ENCODE data around the gene FAM53C. TPM values are rescaled to one million over a fixed set of nuclear protein-coding genes. Genes with fewer than 3 reads are reported as not detected.
A peak's percentile ranks its signal among the peaks of the same experiment; 100 is the strongest.
"Not testable (repeated sequence)": the region's sequence is repeated elsewhere in the genome, so short reads cannot be mapped to it uniquely, and the experiment has no call there.

The FAM53C gene
- 10 to 100 TPM; 31.7 to 48.4 TPM for total RNA-seq

DNA sequence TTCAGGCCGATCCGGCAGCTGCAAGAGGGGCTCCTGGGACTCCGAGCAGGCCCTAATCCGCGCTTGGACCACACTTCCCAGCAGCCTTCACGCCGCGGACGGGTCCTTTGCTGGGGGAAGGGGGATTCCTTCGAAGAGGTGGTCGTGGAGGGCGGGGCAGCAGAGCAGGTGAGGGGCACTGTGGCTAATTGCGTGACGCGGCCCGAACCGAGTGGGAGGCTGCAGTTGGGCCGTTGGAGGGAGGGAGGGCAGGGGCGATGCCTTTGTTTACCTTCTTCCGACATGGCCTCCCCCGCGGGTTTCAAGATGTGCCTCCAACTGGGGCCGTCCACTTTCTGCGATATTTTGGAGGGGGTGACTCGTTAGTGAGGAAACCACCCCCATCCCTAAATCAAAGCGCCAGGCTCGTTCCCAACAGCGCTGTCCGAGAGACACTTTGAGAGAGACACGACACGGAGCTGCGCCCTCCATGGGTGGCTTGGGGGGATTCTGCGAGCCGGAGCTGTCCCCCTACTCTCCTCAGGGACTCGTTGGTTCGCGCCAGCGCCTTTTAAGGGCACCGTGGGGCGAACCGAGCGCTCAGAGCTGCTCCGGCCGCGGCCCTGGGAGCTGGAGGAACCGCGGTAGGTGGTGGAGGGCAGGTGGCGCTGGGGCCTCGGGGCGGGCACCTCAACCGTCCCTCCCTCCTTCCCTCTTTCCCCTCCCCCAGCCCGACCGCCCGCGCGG lies at the start of gene FAM53C:
FAM53C (plus strand) TSS at position 582 of the 726 bp plus-strand sequence. CDS start 3,070 bp downstream, outside the sequence.
- H3K27ac Mint-ChIP-seq = peak within 1 kb of the TSS; percentile 97 to 99
- H3K9me3 Mint-ChIP-seq = no peaks in the 10 kb centered on the region
- DNase-seq (ENCODE audit: low spot score in 2 of 2) (peak; percentile 96 to 98), ATAC-seq (peak; percentile 88 to 89)
- peaks cover 7 to 9% of the 10 kb centered on the region in 2 donors for H3K36me3 Mint-ChIP-seq

DNA sequence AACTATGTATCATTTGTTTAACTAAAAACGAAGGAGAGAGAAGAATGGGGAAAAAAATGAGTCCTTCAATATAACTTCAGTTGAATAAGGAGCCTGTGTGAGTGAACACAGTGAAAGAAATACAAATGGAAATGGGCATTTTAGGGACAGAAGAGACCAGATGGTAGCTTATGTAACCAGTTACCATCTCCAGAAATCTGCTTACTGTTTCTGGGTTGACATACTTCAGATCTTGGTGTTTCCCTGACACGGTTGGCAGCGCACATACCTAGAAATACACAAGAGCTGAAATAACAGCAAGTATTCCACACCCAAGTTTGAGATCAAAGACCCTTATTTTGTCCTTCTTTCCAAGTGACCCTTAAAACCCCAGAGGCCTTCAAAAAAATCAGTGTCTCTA lies 48.8 kb upstream of the FAM53C start:
- no peak for ATAC-seq
- DNase-seq (ENCODE audit: low spot score in 2 of 2) = no peak
- Mint-ChIP-seq H3K27ac (no peak overlapping the region), H3K36me3 (no peaks in the 10 kb centered on the region), H3K9me3 (no peaks in the 10 kb centered on the region)

GRCh38 chr5:138303372-138303771 lies 34.7 kb upstream of the FAM53C start:
- DNase-seq (ENCODE audit: low spot score in 2 of 2) (no peak), ATAC-seq (no peak)
- Mint-ChIP-seq H3K36me3 (peaks cover 0 to 7% of the 10 kb centered on the region in 2 donors), H3K27ac (no peak overlapping the region), H3K9me3 (no peaks in the 10 kb centered on the region)

DNA sequence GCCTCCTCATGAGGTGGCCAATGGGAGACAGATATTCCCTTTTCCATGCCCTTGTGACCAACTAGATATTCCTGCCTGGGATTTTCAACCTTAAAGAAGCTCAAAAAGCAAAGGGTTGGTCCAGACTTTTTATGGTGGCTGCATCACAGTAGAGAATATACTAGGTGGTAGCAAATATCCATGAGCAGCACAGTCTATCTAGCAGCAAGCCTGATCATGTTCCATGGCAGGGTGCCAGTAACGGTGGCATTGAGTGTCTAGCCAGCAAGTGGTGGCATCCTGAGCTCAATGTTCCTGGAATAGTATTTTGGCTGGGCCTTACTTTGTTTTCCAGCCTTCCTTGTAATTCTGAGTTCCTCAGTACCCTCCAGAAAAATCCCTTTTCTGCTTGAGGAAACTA lies 32.3 kb upstream of the FAM53C start:
- no peak for DNase-seq (ENCODE audit: low spot score in 2 of 2)
- Mint-ChIP-seq H3K27ac (no peak overlapping the region), H3K36me3 (no peaks in the 10 kb centered on the region), H3K9me3 (no peaks in the 10 kb centered on the region)
- no peak for ATAC-seq

DNA sequence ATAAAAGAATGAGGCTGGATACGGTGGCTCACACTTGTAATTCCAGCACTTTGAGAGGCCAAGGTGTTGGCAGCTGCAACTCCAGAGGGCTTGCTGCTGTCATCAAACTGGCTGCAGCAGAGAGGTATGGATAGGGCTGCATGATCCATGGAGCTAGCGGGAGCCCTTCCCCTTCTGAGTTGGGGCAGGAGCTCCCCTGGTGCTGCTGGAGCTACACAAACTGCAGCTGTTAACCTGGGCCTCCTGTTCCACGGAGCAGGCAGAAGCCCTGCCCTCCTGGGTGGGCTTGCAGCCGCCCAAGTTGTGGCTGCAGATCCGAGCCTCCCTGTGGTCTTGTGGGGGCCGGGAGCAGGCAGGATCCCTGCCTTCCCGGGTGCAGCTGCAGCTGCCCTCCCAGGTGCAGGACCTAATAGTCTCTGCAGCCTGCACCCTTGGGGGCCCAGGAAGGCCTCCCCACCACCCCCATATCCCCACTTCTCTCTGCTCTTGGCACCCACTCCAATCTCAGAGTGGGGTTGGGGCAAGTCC lies 22.3 kb upstream of the FAM53C start:
- Mint-ChIP-seq H3K36me3 (peaks cover 0 to 10% of the 10 kb centered on the region in 2 donors), H3K27ac (no peak overlapping the region), H3K9me3 (no peaks in the 10 kb centered on the region)
- ATAC-seq (no peak), DNase-seq (ENCODE audit: low spot score in 2 of 2) (no peak)

- no peak for ATAC-seq
- Mint-ChIP-seq H3K9me3 (no peaks in the 10 kb centered on the region), H3K36me3 (peaks cover 0 to 10% of the 10 kb centered on the region in 2 donors), H3K27ac (no peak overlapping the region)
- DNase-seq (ENCODE audit: low spot score in 2 of 2) = no peak
Observed at GRCh38 chr5:138316355-138316754, 21.7 kb upstream of the FAM53C start.

GRCh38 chr5:138318211-138318610 lies 19.9 kb upstream of the FAM53C start:
- DNase-seq (ENCODE audit: low spot score in 2 of 2); H3K9me3 Mint-ChIP-seq; H3K36me3 Mint-ChIP-seq; H3K27ac Mint-ChIP-seq; ATAC-seq: not testable (repeated sequence)

DNA sequence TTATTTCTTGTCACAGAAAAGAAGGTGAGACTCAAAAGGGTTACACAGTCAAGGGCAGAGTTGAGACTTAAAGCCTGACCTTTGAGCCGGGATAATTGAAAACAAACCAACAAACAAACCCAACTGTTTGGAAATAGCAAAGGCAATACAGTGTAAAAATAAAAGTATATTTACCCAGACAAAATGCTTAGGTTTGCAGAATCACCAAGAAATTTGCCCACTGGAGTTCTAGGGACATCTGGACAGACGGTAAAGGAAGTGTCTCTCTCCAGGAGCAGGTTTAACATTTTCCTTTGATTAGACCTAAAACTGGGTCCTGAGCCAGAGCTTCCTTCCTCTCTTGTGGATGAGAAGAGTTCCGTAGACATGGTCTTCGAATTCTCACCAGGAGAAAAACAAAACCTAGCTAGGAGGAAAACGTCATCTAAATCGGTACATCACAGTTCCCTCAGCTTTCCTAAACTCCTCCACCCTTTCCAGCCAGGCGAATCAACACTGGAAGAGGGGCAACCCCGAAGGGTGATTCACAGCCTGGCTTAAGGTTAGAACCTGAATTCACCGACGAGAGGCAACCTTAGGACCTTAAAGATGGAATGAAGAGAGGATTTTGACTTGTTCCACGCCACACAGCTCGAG lies 7.1 kb upstream of the FAM53C start:
- Mint-ChIP-seq H3K9me3 (no peaks in the 10 kb centered on the region), H3K27ac (peak overlapping the region; percentile 94 to 99), H3K36me3 (peaks cover 4 to 10% of the 10 kb centered on the region in 2 donors)
- peak in 1 of 2 donors; percentile 11 for ATAC-seq
- DNase-seq (ENCODE audit: low spot score in 2 of 2) = no peak

DNA sequence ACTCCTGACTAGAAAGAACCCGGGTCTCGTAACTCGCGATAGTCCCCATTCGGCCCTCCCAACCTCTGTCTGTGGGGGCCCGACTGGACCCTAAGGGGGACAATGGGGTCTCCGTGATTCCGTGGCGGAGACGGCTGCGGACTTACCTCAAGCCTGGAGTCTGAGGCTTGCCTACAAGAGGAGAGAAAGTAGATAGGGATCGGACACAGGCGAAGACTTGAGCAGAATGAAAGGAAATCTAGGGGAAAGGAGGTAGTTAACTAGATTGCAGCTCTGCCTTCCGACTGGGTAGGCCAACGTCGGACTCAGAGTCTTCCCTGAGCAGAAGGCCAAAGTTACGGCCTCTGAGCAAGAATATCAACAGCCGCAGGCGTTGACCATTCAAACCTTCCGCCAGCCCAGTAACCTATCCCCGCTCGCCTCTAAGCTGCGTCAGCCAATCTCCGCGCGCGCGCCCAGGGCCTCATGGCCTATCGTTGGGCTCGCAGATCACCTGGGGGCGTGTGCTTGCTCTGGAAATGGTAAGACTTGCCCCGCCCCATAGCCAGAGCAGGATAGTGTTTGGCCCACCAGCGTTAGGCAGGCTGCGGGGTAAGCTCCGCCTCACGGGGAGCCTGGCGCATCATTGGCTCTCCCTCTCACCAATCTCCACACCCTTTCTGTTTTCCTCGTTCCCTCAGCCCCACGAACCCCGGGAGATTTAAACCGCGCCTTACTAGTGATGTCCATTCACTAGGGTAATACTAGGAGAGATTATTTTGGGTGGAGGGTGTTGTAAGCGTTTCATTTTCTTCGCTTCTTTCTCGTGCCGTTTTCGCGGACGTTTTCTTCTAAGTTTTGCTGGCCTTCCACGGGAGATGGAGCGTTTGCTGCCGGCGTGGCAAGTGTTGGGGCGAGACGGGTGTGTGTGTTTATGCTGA lies 6.4 kb upstream of the FAM53C start, which contains the start of gene CDC25C:
CDC25C (minus strand) TSS at position 356 of the 920 bp plus-strand sequence. CDS start 624 bp downstream, outside the sequence.
- Mint-ChIP-seq H3K9me3 (no peaks in the 10 kb centered on the region), H3K36me3 (peaks cover 4 to 10% of the 10 kb centered on the region in 2 donors), H3K27ac (peak within 1 kb of the TSS; percentile 94 to 99)
- peak; percentile 95 to 98 for DNase-seq (ENCODE audit: low spot score in 2 of 2)
- peak; percentile 97 to 99 for ATAC-seq

DNA sequence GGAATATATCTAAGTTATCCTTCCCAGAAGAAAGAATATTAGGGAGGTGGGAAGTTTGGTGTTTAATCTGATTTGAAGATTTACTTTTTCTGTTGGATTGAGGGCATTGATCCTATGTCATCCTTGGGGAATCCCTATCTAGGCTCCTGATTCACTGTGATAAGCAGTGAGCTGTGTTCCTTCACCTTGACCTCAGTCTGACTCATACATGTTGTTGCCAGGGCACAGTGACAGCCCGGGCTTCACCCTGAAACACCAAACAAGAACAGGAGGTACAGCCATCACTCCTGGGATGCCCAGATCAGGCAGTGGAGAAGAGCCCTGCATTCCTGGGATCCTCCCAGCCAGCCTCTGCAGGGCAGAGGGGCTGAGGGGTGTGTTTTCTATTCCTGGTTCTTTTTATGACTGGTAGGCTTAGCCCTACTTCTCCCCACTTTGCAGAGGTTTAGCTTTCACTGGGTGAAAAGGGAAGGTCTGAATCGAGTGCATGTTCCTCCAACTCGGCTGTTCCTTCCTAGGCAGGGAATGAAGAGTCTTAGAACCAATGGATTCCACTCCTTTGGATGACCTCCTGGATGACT lies 3.1 kb upstream of the FAM53C start:
- DNase-seq (ENCODE audit: low spot score in 2 of 2) (no peak), ATAC-seq (no peak)
- peak overlapping the region in 1 of 2 donors; percentile 50 for H3K27ac Mint-ChIP-seq
- H3K9me3 Mint-ChIP-seq = no peaks in the 10 kb centered on the region
- peaks cover 11 to 19% of the 10 kb centered on the region in 2 donors for H3K36me3 Mint-ChIP-seq

DNA sequence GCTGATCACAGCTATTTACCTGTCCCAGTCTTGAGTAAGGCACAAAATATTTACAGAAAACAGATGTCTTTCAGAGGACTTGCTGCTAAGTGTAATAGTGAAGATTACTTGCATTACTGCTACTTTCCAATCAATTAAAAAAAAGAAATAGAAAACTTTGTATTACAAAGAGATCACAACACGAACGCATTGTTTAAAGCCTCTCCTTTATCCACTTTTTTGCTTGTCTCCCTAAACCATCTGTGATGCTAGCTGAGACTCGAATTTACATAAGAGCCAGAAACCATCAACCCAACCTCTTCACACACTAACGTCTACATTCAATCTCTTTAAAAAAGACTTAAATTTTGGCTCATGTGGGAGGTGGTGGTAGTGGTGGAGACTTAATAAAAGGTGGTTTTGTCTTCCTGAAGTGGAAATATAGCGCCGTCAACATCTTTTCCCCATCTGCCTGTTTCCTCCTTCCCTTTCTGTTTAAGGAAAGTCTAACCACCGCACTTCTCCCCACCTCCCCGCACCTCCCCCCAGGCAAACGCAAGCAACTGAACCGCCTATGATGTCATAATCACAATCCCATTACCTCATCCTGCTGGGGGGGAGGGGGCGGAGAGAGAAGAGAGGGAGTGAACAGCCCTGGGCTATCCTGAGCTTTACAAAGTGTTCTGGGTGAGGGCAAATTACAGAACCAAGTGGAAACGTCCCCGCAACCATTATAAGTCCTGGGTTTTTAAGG lies 948 bp upstream of the FAM53C start:
- Mint-ChIP-seq H3K9me3 (no peaks in the 10 kb centered on the region), H3K36me3 (peaks cover 7 to 10% of the 10 kb centered on the region in 2 donors), H3K27ac (peak overlapping the region; percentile 97 to 99)
- DNase-seq (ENCODE audit: low spot score in 2 of 2) (no peak), ATAC-seq (peak; percentile 10 to 23)

GRCh38 chr5:138338411-138339090 lies 485 bp downstream of the FAM53C start:
- DNase-seq (ENCODE audit: low spot score in 2 of 2) (peak in 1 of 2 donors; percentile 20), ATAC-seq (peak; percentile 3 to 11)
- no peaks in the 10 kb centered on the region for H3K9me3 Mint-ChIP-seq

DNA sequence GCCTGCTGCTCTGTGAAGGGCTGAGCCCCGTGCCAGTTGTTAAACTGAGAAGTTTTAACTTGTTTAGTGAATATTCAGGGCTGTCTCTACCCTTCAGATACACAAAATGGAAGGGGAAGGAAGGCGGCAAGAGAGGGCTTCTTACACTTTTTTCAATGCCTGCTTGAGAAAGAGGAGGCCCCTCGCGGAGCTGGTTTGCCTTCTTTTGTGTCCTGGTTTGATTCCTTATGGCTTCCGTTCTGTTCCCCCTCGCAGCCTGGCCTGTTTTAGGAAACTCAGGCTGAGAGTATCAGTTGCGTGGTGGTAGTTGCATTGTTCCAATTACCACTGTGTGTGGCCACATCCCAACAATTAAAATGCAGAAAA lies 1.0 kb downstream of the FAM53C start:
- ATAC-seq (no peak), DNase-seq (ENCODE audit: low spot score in 2 of 2) (no peak)
- H3K27ac Mint-ChIP-seq = peak overlapping the region; percentile 97 to 98
- no peaks in the 10 kb centered on the region for H3K9me3 Mint-ChIP-seq
- peaks cover 7 to 9% of the 10 kb centered on the region in 2 donors for H3K36me3 Mint-ChIP-seq

More at GRCh38 chr5:138338411-138339090, 485 bp downstream of the FAM53C start:
- Mint-ChIP-seq H3K36me3 (peaks cover 7 to 9% of the 10 kb centered on the region in 2 donors), H3K27ac (peak overlapping the region; percentile 97 to 98)

- DNase-seq (ENCODE audit: low spot score in 2 of 2) (no peak), ATAC-seq (no peak)
Observed at GRCh38 chr5:138339464-138339863, 1.4 kb downstream of the FAM53C start.

GRCh38 chr5:138340008-138340407 lies 1.9 kb downstream of the FAM53C start:
- H3K36me3 Mint-ChIP-seq = peaks cover 7 to 9% of the 10 kb centered on the region in 2 donors
- no peak for DNase-seq (ENCODE audit: low spot score in 2 of 2)
- ATAC-seq = no peak
- H3K27ac Mint-ChIP-seq = peak overlapping the region in 1 of 2 donors; percentile 87
- no peaks in the 10 kb centered on the region for H3K9me3 Mint-ChIP-seq

More at GRCh38 chr5:138339464-138339863, 1.4 kb downstream of the FAM53C start:
- Mint-ChIP-seq H3K36me3 (peaks cover 7 to 9% of the 10 kb centered on the region in 2 donors), H3K27ac (peak overlapping the region; percentile 97 to 98), H3K9me3 (no peaks in the 10 kb centered on the region)
